SK-N-SH treated with all-trans-retinoic acid at 6 μM for 48 hours (cell line): ENCODE measurements around the gene RCHY1.

Source experiments
- ATAC-seq: fragments of 200-7000 bp; cut with Tn5 transposase; 3 replicates; pipeline ENCODE4 v1.9.1; 2020; ENCODE audit warnings: mild to moderate bottlenecking, moderate library complexity
- BACH2 ChIP-seq: fragments of 250-450 bp; sonication (Bioruptor Pico); IDR thresholded peaks from 2 replicates; pipeline ENCODE4 v1.9.0; 2021; ENCODE audit warnings: mild to moderate bottlenecking, borderline replicate concordance
- CREB5 ChIP-seq: fragments of 250-450 bp; sonication (Bioruptor Pico); IDR thresholded peaks from 2 replicates; pipeline ENCODE4 v1.5.1; 2020; ENCODE audit warnings: low read depth, mild to moderate bottlenecking, moderate library complexity
- ESRRG ChIP-seq: fragments of 250-450 bp; sonication (Bioruptor Pico); IDR thresholded peaks from 2 replicates; pipeline ENCODE4 v1.6.1; 2021; ENCODE audit warnings: mild to moderate bottlenecking
- GLIS3 ChIP-seq: fragments of 250-450 bp; sonication (Bioruptor Pico); IDR thresholded peaks from 2 replicates; pipeline ENCODE4 v1.5.0; 2020; ENCODE audit warnings: mild to moderate bottlenecking, moderate library complexity
- ISL1 ChIP-seq: fragments of 250-450 bp; sonication (Bioruptor Pico); IDR thresholded peaks from 2 replicates; pipeline ENCODE4 v2.1.2; 2022; ENCODE audit warnings: mild to moderate bottlenecking, moderate library complexity
- OSR1 ChIP-seq: fragments of 250-450 bp; sonication (Bioruptor Pico); IDR thresholded peaks from 2 replicates; pipeline ENCODE4 v1.8.0; 2022; ENCODE audit warnings: moderate library complexity, mild to moderate bottlenecking, inconsistent platforms
- PATZ1 ChIP-seq: fragments of 250-450 bp; sonication (Bioruptor Pico); IDR thresholded peaks from 2 replicates; pipeline ENCODE4 v1.8.0; 2020; ENCODE audit warnings: mild to moderate bottlenecking, moderate library complexity, borderline replicate concordance
- POU6F1 ChIP-seq: fragments of 250-450 bp; sonication (Bioruptor Pico); IDR thresholded peaks from 2 replicates; pipeline ENCODE4 v1.8.0; 2021; ENCODE audit warnings: low read depth, mild to moderate bottlenecking, moderate library complexity, borderline replicate concordance
- PPARA ChIP-seq: fragments of 250-450 bp; sonication (Bioruptor Pico); IDR thresholded peaks from 2 replicates; pipeline ENCODE4 v1.5.0; 2020; ENCODE audit warnings: mild to moderate bottlenecking, borderline replicate concordance
- RARB ChIP-seq: fragments of 250-450 bp; sonication (Bioruptor Pico); IDR thresholded peaks from 2 replicates; pipeline ENCODE4 v1.8.0; 2021; ENCODE audit warnings: mild to moderate bottlenecking, moderate library complexity
- SNAI2 ChIP-seq: fragments of 250-450 bp; sonication (Bioruptor Pico); IDR thresholded peaks from 2 replicates; pipeline ENCODE4 v1.5.0; 2020; ENCODE audit warnings: mild to moderate bottlenecking, moderate library complexity
- TCF4 ChIP-seq: fragments of 250-450 bp; sonication (Bioruptor Pico); IDR thresholded peaks from 2 replicates; pipeline ENCODE4 v1.8.0; 2021; ENCODE audit warnings: mild to moderate bottlenecking, moderate library complexity, borderline replicate concordance
- TOX ChIP-seq: fragments of 250-450 bp; sonication (Bioruptor Pico); IDR thresholded peaks from 2 replicates; pipeline ENCODE4 v1.8.0; 2021; ENCODE audit warnings: mild to moderate bottlenecking, moderate library complexity, borderline replicate concordance
- ZC3H10 ChIP-seq: fragments of 250-450 bp; sonication (Bioruptor Pico); IDR thresholded peaks from 2 replicates; pipeline ENCODE4 v1.5.1; 2021; ENCODE audit warnings: mild to moderate bottlenecking, moderate library complexity
- ZFP3 ChIP-seq: fragments of 250-450 bp; sonication (Bioruptor Pico); IDR thresholded peaks from 2 replicates; pipeline ENCODE4 v1.5.0; 2020; ENCODE audit warnings: mild to moderate bottlenecking, moderate library complexity
- ZNF565 ChIP-seq: fragments of 450-650 bp; formaldehyde crosslinking; conservative IDR thresholded peaks from 2 replicates; pipeline ENCODE4 v1.5.0; 2020; ENCODE audit warnings: low read depth, mild to moderate bottlenecking, moderate library complexity
- ZNF70 ChIP-seq: fragments of 450-650 bp; formaldehyde crosslinking; IDR thresholded peaks from 2 replicates; pipeline ENCODE4 v1.5.0; 2020; ENCODE audit warnings: mild to moderate bottlenecking, moderate library complexity
- ZNF8 ChIP-seq: fragments of 450-650 bp; formaldehyde crosslinking; IDR thresholded peaks from 2 replicates; pipeline ENCODE4 v1.5.0; 2020; ENCODE audit warnings: mild to moderate bottlenecking, moderate library complexity
- TF ChIP-seq, protein P1 (sequence below): fragments of 250-450 bp; sonication (Bioruptor Pico); IDR thresholded peaks from 2 replicates; pipeline ENCODE4 v1.5.1; 2021; ENCODE audit warnings: mild to moderate bottlenecking, moderate library complexity
- TF ChIP-seq, protein P2 (sequence below): fragments of 250-450 bp; sonication (Bioruptor Pico); IDR thresholded peaks from 2 replicates; pipeline ENCODE4 v1.5.0; 2020; ENCODE audit warnings: mild to moderate bottlenecking, moderate library complexity

RCHY1 gene

GRCh38 chr4:75512386-75513211 is 1.6 kb downstream of the RCHY1 start:
- TF ChIP-seq ZNF565 (CRISPR knock-in tag) = no peak
- TF ChIP-seq, protein P1, sequence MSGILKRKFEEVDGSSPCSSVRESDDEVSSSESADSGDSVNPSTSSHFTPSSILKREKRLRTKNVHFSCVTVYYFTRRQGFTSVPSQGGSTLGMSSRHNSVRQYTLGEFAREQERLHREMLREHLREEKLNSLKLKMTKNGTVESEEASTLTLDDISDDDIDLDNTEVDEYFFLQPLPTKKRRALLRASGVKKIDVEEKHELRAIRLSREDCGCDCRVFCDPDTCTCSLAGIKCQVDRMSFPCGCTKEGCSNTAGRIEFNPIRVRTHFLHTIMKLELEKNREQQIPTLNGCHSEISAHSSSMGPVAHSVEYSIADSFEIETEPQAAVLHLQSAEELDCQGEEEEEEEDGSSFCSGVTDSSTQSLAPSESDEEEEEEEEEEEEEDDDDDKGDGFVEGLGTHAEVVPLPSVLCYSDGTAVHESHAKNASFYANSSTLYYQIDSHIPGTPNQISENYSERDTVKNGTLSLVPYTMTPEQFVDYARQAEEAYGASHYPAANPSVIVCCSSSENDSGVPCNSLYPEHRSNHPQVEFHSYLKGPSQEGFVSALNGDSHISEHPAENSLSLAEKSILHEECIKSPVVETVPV (CRISPR knock-in tag) = no peak
- TF ChIP-seq, protein P2, sequence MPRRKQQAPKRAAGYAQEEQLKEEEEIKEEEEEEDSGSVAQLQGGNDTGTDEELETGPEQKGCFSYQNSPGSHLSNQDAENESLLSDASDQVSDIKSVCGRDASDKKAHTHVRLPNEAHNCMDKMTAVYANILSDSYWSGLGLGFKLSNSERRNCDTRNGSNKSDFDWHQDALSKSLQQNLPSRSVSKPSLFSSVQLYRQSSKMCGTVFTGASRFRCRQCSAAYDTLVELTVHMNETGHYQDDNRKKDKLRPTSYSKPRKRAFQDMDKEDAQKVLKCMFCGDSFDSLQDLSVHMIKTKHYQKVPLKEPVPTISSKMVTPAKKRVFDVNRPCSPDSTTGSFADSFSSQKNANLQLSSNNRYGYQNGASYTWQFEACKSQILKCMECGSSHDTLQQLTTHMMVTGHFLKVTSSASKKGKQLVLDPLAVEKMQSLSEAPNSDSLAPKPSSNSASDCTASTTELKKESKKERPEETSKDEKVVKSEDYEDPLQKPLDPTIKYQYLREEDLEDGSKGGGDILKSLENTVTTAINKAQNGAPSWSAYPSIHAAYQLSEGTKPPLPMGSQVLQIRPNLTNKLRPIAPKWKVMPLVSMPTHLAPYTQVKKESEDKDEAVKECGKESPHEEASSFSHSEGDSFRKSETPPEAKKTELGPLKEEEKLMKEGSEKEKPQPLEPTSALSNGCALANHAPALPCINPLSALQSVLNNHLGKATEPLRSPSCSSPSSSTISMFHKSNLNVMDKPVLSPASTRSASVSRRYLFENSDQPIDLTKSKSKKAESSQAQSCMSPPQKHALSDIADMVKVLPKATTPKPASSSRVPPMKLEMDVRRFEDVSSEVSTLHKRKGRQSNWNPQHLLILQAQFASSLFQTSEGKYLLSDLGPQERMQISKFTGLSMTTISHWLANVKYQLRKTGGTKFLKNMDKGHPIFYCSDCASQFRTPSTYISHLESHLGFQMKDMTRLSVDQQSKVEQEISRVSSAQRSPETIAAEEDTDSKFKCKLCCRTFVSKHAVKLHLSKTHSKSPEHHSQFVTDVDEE (CRISPR knock-in tag) = no peak
- no peak for TF ChIP-seq BACH2 (CRISPR knock-in tag)
- TF ChIP-seq GLIS3 (CRISPR knock-in tag) = no peak
- no peak for TF ChIP-seq SNAI2 (CRISPR knock-in tag)
- TF ChIP-seq CREB5 (CRISPR knock-in tag) = no peak
- no peak for TF ChIP-seq ZNF8 (CRISPR knock-in tag)
- no peak for TF ChIP-seq ESRRG (CRISPR knock-in tag)
- no peak for TF ChIP-seq ZNF70 (CRISPR knock-in tag)
- no peak for TF ChIP-seq OSR1 (CRISPR knock-in tag)
- TF ChIP-seq ZC3H10 = no peak
- TF ChIP-seq TOX (CRISPR knock-in tag) = no peak
- TF ChIP-seq, all 23 proteins: peak for 0
- no peak for ATAC-seq

GRCh38 chr4:75511841-75512240 is 2.4 kb downstream of the RCHY1 start:
- no peak for ATAC-seq

More at GRCh38 chr4:75511841-75512240, 2.4 kb downstream of the RCHY1 start:
- TF ChIP-seq ZC3H10 (no peak), ESRRG (CRISPR knock-in tag) (no peak), PATZ1 (CRISPR knock-in tag) (no peak), ZNF70 (CRISPR knock-in tag) (no peak), PPARA (CRISPR knock-in tag) (no peak), ISL1 (CRISPR knock-in tag) (no peak), RARB (CRISPR knock-in tag) (no peak), TCF4 (CRISPR knock-in tag) (no peak), ZFP3 (CRISPR knock-in tag) (no peak), TOX (CRISPR knock-in tag) (no peak), POU6F1 (CRISPR knock-in tag) (no peak), GLIS3 (CRISPR knock-in tag) (no peak), SNAI2 (CRISPR knock-in tag) (no peak), BACH2 (CRISPR knock-in tag) (no peak), CREB5 (CRISPR knock-in tag) (no peak), OSR1 (CRISPR knock-in tag) (no peak)
- TF ChIP-seq, protein P2 (CRISPR knock-in tag) = no peak
- TF ChIP-seq, protein P1 (CRISPR knock-in tag) = no peak
